H9 (cell line): ENCODE measurements around the gene KCNK16. TPM values are rescaled to one million over a fixed set of nuclear protein-coding genes. Genes with fewer than 3 reads are reported as not detected.

ENCODE experiments used
- DNase-seq: peaks from one replicate; pipeline ENCODE4 v3.0.0-alpha.2; 2017
- H2AFZ ChIP-seq: one replicate; pipeline ENCODE4 v1.6.1; 2013; ENCODE audit warnings: mild to moderate bottlenecking, low read length, control low read depth, moderate library complexity
- H2AK5ac ChIP-seq: 2 replicates; pipeline ENCODE4 v1.6.1; 2013; ENCODE audit warnings: low read length, control low read depth, mixed read lengths; ENCODE audit not compliant: insufficient read length
- H2BK120ac ChIP-seq: one replicate; pipeline ENCODE4 v1.6.1; 2013; ENCODE audit warnings: low read depth, mild to moderate bottlenecking, low read length, control low read depth, inconsistent platforms; ENCODE audit not compliant: poor library complexity, severe bottlenecking
- H2BK12ac ChIP-seq: 2 replicates; pipeline ENCODE4 v1.6.1; 2013; ENCODE audit warnings: low read length, control low read depth, mixed read lengths, low read depth; ENCODE audit not compliant: insufficient read length
- H2BK15ac ChIP-seq: 2 replicates; pipeline ENCODE4 v1.6.1; 2013; ENCODE audit warnings: low read depth, low read length, control low read depth
- H2BK20ac ChIP-seq: one replicate; pipeline ENCODE4 v1.6.1; 2013; ENCODE audit warnings: low read depth, mild to moderate bottlenecking, low read length, control low read depth, inconsistent platforms; ENCODE audit not compliant: poor library complexity, severe bottlenecking
- H2BK5ac ChIP-seq: 2 replicates; pipeline ENCODE4 v1.6.1; 2013; ENCODE audit warnings: low read length, control low read depth, mixed read lengths; ENCODE audit not compliant: insufficient read length
- H3K14ac ChIP-seq: 2 replicates; pipeline ENCODE4 v1.6.1; 2013; ENCODE audit warnings: low read length, control low read depth; ENCODE audit not compliant: insufficient read depth
- H3K18ac ChIP-seq: 2 replicates; pipeline ENCODE4 v1.6.1; 2013; ENCODE audit warnings: low read depth, mild to moderate bottlenecking, mixed read lengths, low read length, control low read depth; ENCODE audit not compliant: insufficient read length
- H3K23ac ChIP-seq: 2 replicates; pipeline ENCODE4 v1.6.1; 2013; ENCODE audit warnings: low read length, control low read depth, mixed read lengths, low read depth; ENCODE audit not compliant: insufficient read length
- H3K23me2 ChIP-seq: 2 replicates; pipeline ENCODE4 v1.6.1; 2013; ENCODE audit warnings: low read depth, mild to moderate bottlenecking, mixed read lengths, low read length, control low read depth; ENCODE audit not compliant: insufficient read length, poor library complexity, severe bottlenecking
- H3K27ac ChIP-seq: 2 replicates; pipeline ENCODE4 v1.5.1; 2013; ENCODE audit warnings: low read length, control low read depth, mixed read lengths, low read depth; ENCODE audit not compliant: insufficient read length
- H3K27me3 ChIP-seq: 2 replicates; pipeline ENCODE4 v1.6.1; 2013; ENCODE audit warnings: low read length, control low read depth, inconsistent platforms; ENCODE audit not compliant: insufficient read depth
- H3K4ac ChIP-seq: 2 replicates; pipeline ENCODE4 v1.6.1; 2013; ENCODE audit warnings: low read depth, mild to moderate bottlenecking, control low read depth, inconsistent platforms, low read length, moderate library complexity
- H3K4me1 ChIP-seq: 2 replicates; pipeline ENCODE4 v1.6.1; 2013; ENCODE audit warnings: low read length, control low read depth, inconsistent platforms; ENCODE audit not compliant: insufficient read depth
- H3K4me2 ChIP-seq: 2 replicates; pipeline ENCODE4 v1.6.1; 2013; ENCODE audit warnings: low read length, control low read depth, mixed read lengths; ENCODE audit not compliant: insufficient read length, insufficient read depth
- H3K56ac ChIP-seq: 2 replicates; pipeline ENCODE4 v1.6.1; 2013; ENCODE audit warnings: low read depth, mild to moderate bottlenecking, mixed read lengths, low read length, control low read depth; ENCODE audit not compliant: insufficient read length
- H3K79me1 ChIP-seq: 2 replicates; pipeline ENCODE4 v1.6.1; 2013; ENCODE audit warnings: low read depth, mild to moderate bottlenecking, moderate library complexity, low read length, control low read depth, inconsistent platforms; ENCODE audit not compliant: insufficient read depth, poor library complexity, severe bottlenecking
- H3K79me2 ChIP-seq: 2 replicates; pipeline ENCODE4 v1.6.1; 2013; ENCODE audit warnings: low read length, control low read depth, inconsistent platforms; ENCODE audit not compliant: insufficient read depth
- H3K9ac ChIP-seq: 2 replicates; pipeline ENCODE4 v1.6.1; 2013; ENCODE audit warnings: low read length, control low read depth, mixed read lengths; ENCODE audit not compliant: insufficient read length; ENCODE audit errors: extremely low read depth
- H3K9me3 ChIP-seq: one replicate; pipeline ENCODE4 v1.6.1; 2013; ENCODE audit warnings: low read depth, low read length, inconsistent platforms; ENCODE audit not compliant: control insufficient read depth
- H3T11ph ChIP-seq: one replicate; pipeline ENCODE4 v1.6.1; 2013; ENCODE audit warnings: mild to moderate bottlenecking, low read length, control low read depth, inconsistent platforms
- H4K20me1 ChIP-seq: one replicate; pipeline ENCODE4 v1.6.1; 2013; ENCODE audit not compliant: control insufficient read depth, insufficient read length, insufficient read depth
- H4K5ac ChIP-seq: 2 replicates; pipeline ENCODE4 v1.6.1; 2013; ENCODE audit warnings: low read depth, mild to moderate bottlenecking, mixed read lengths, low read length, control low read depth; ENCODE audit not compliant: insufficient read length
- H4K8ac ChIP-seq: replicated peaks from 2 replicates; pipeline ENCODE4 v1.6.1; 2013; ENCODE audit warnings: low read length, control low read depth, mixed read lengths, low read depth; ENCODE audit not compliant: insufficient read length
- H4K91ac ChIP-seq: 2 replicates; pipeline ENCODE4 v1.6.1; 2013; ENCODE audit warnings: low read depth, mild to moderate bottlenecking, moderate library complexity, mixed read lengths, low read length, control low read depth; ENCODE audit not compliant: insufficient read length
- H3K27ac Mint-ChIP-seq, 3 experiments: 2 replicates in 2 of 3; 3 replicates in 1 of 3; pipeline ENCODE4 v1.8.0; 2020 to 2021; ENCODE audit warnings: mixed read lengths in 3 of 3, mild to moderate bottlenecking in 1 of 3, moderate library complexity in 1 of 3
- H3K27me3 Mint-ChIP-seq: 2 replicates; pipeline ENCODE4 v1.8.0; 2021; ENCODE audit warnings: low read depth, mild to moderate bottlenecking, moderate library complexity, mixed read lengths
- H3K36me3 Mint-ChIP-seq, 3 experiments: 2 replicates in 2 of 3; 3 replicates in 1 of 3; pipeline ENCODE4 v1.8.0; 2020 to 2021; ENCODE audit warnings: low read depth in 3 of 3, mixed read lengths in 3 of 3; ENCODE audit not compliant: insufficient read depth in 1 of 3
- H3K4me1 Mint-ChIP-seq, 2 experiments: 2 replicates each; pipeline ENCODE4 v1.8.0; 2020; ENCODE audit warnings: mixed read lengths in 2 of 2
- H3K4me3 Mint-ChIP-seq, 2 experiments: 2 replicates in 1 of 2; 3 replicates in 1 of 2; pipeline ENCODE4 v1.8.0; 2020 to 2021; ENCODE audit warnings: mild to moderate bottlenecking in 2 of 2, mixed read lengths in 2 of 2, moderate library complexity in 1 of 2
- H3K9me3 Mint-ChIP-seq, 2 experiments: 2 replicates in 1 of 2; 3 replicates in 1 of 2; pipeline ENCODE4 v1.8.0; 2020; ENCODE audit warnings: mild to moderate bottlenecking in 2 of 2, mixed read lengths in 2 of 2, moderate library complexity in 1 of 2
- WGBS: extraction: QIAGEN DNeasy Blood & Tissue Kit; methylation state at CpG from one replicate; pipeline ENCODE4 v1.1.7; 2013; ENCODE audit warnings: missing lambda C conversion rate, low lambda C conversion rate, mixed read lengths; ENCODE audit not compliant: insufficient read length; ENCODE audit errors: extremely low coverage; 5-methylcytosine and 5-hydroxymethylcytosine counted together
- total RNA-seq: library from RNA; stranded (reverse); gene quantifications from 2 replicates; pipeline ENCODE4 v1.2.1, GENCODE V29; 2021
- TF ChIP-seq, protein P1 (sequence below): fragments of 200-600 bp; sonication (generic); conservative IDR thresholded peaks from 3 replicates; pipeline ENCODE4 v1.8.0; 2021; ENCODE audit warnings: antibody characterized with exemption, mild to moderate bottlenecking

KCNK16 gene
- total RNA-seq, 1 experiment from 2014 or later = not detected

- Histone ChIP-seq H2BK5ac (no peak overlapping the region), H3K23me2 (peaks cover 10% of the 10 kb centered on the region), H2BK20ac (no peak overlapping the region), H2BK15ac (no peak overlapping the region), H2AK5ac (no peak overlapping the region), H3K27me3 (peaks cover 32% of the 10 kb centered on the region), H3K14ac (no peak overlapping the region), H3K18ac (no peak overlapping the region), H4K5ac (no peak overlapping the region), H3K9ac (no peak overlapping the region), H3K27ac (no peak overlapping the region), H3K23ac (no peak overlapping the region), H3K79me1 (no peaks in the 10 kb centered on the region), H3K56ac (no peak overlapping the region), H3K4ac (no peak overlapping the region), H3K79me2 (no peaks in the 10 kb centered on the region), H4K8ac (no peak overlapping the region), H2BK120ac (no peak overlapping the region), H4K91ac (no peak overlapping the region), H2AFZ (no peak overlapping the region), H4K20me1 (no peaks in the 10 kb centered on the region), H3K4me2 (no peak overlapping the region), H2BK12ac (no peak overlapping the region), H3K9me3 (no peaks in the 10 kb centered on the region), H3K4me1 (no peaks in the 10 kb centered on the region), H3T11ph (no peak overlapping the region)
- no peaks in the 10 kb centered on the region for H3K9me3 Mint-ChIP-seq
- H3K36me3 Mint-ChIP-seq = no peaks in the 10 kb centered on the region
- no CpG with 5 or more reads among the region's 4 CpGs for WGBS
- TF ChIP-seq, protein P1, sequence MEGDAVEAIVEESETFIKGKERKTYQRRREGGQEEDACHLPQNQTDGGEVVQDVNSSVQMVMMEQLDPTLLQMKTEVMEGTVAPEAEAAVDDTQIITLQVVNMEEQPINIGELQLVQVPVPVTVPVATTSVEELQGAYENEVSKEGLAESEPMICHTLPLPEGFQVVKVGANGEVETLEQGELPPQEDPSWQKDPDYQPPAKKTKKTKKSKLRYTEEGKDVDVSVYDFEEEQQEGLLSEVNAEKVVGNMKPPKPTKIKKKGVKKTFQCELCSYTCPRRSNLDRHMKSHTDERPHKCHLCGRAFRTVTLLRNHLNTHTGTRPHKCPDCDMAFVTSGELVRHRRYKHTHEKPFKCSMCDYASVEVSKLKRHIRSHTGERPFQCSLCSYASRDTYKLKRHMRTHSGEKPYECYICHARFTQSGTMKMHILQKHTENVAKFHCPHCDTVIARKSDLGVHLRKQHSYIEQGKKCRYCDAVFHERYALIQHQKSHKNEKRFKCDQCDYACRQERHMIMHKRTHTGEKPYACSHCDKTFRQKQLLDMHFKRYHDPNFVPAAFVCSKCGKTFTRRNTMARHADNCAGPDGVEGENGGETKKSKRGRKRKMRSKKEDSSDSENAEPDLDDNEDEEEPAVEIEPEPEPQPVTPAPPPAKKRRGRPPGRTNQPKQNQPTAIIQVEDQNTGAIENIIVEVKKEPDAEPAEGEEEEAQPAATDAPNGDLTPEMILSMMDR = no peak
- no peak overlapping the region for H3K4me3 Mint-ChIP-seq
- H3K27me3 Mint-ChIP-seq = peaks cover 57% of the 10 kb centered on the region
- no peak overlapping the region for H3K27ac Mint-ChIP-seq
- peaks cover 4 to 9% of the 10 kb centered on the region in 2 experiments for H3K4me1 Mint-ChIP-seq
- no peak for DNase-seq
Measured at GRCh38 chr6:39310542-39310941, 12.0 kb downstream of the KCNK16 start.
